Left kidney (tissue), 8 donors: ENCODE measurements around the gene NEMP2. TPM values are rescaled to one million over a fixed set of nuclear protein-coding genes. Genes with fewer than 3 reads are reported as not detected.

ENCODE experiments used
- DNase-seq: peaks from one replicate; pipeline ENCODE4 v3.0.0-alpha.2; 2013
- long read RNA-seq, 8 donors: transcript quantifications; one replicate each; lab custom pipeline, GENCODE V29; 2026
- polyA plus RNA-seq: library from polyadenylated mRNA; unstranded; fragments of 120-200 nt; gene quantifications from one replicate; pipeline ENCODE4 v1.2.1, GENCODE V29; 2013; ENCODE audit not compliant: insufficient read length

The NEMP2 gene
- polyA plus RNA-seq, result 14.5 TPM
- long read RNA-seq, donor 1, full-length matches to known transcripts, result 1 of 1 reads
- long read RNA-seq, donor 1, partial matches to known transcripts, result 0 of 1 reads
- long read RNA-seq, donor 1, other reads (novel, unspliced or antisense), result 0 of 1 reads
- long read RNA-seq, donor 2, full-length matches to known transcripts, result 1 of 1 reads
- long read RNA-seq, donor 2, partial matches to known transcripts, result 0 of 1 reads
- long read RNA-seq, donor 2, other reads (novel, unspliced or antisense), result 0 of 1 reads
- long read RNA-seq, donor 3, full-length matches to known transcripts, result 2 of 2 reads
- long read RNA-seq, donor 3, partial matches to known transcripts, result 0 of 2 reads
- long read RNA-seq, donor 3, other reads (novel, unspliced or antisense), result 0 of 2 reads
- long read RNA-seq, donor 4, result 0 reads
- long read RNA-seq, donor 5, full-length matches to known transcripts, result 1 of 1 reads
- long read RNA-seq, donor 5, partial matches to known transcripts, result 0 of 1 reads
- long read RNA-seq, donor 5, other reads (novel, unspliced or antisense), result 0 of 1 reads
- long read RNA-seq, donor 6, full-length matches to known transcripts, result 1 of 1 reads
- long read RNA-seq, donor 6, partial matches to known transcripts, result 0 of 1 reads
- long read RNA-seq, donor 6, other reads (novel, unspliced or antisense), result 0 of 1 reads
- long read RNA-seq, donor 7, full-length matches to known transcripts, result 6 of 6 reads
- long read RNA-seq, donor 7, partial matches to known transcripts, result 0 of 6 reads
- long read RNA-seq, donor 7, other reads (novel, unspliced or antisense), result 0 of 6 reads
- long read RNA-seq, donor 8, result 0 reads

- DNase-seq, result peak; percentile 78
These were observed at the start of gene NEMP2 for GRCh38 chr2:190534310-190535120. Gene NEMP2 (minus strand): TSS chr2:190534722. CDS start chr2:190534655, 67 bp downstream.

- no peak for DNase-seq
These were observed 49.2 kb upstream of the NEMP2 start for GRCh38 chr2:190583507-190584337.

GRCh38 chr2:190582736-190583506, 48.4 kb upstream of the NEMP2 start:
- DNase-seq, result no peak

GRCh38 chr2:190582019-190582418, 47.5 kb upstream of the NEMP2 start:
- DNase-seq, result no peak

- DNase-seq, result no peak
These were observed 45.7 kb upstream of the NEMP2 start for GRCh38 chr2:190579915-190580846.

- no peak for DNase-seq
These were observed 44.5 kb upstream of the NEMP2 start for GRCh38 chr2:190579058-190579410.

- no peak for DNase-seq
These were observed 43.9 kb upstream of the NEMP2 start for GRCh38 chr2:190578158-190579057.

GRCh38 chr2:190576573-190576972, 42.1 kb upstream of the NEMP2 start:
- no peak for DNase-seq

GRCh38 chr2:190575263-190575662, 40.7 kb upstream of the NEMP2 start:
- no peak for DNase-seq

- DNase-seq, result no peak
These were observed 39.6 kb upstream of the NEMP2 start for GRCh38 chr2:190574169-190574568.

- DNase-seq, result no peak
These were observed 37.7 kb upstream of the NEMP2 start for GRCh38 chr2:190572246-190572645.

- DNase-seq, result no peak
These were observed 37.2 kb upstream of the NEMP2 start for GRCh38 chr2:190571686-190572085.

- DNase-seq, result no peak
These were observed 36.3 kb upstream of the NEMP2 start for GRCh38 chr2:190570871-190571270.

GRCh38 chr2:190569994-190570755, 35.7 kb upstream of the NEMP2 start:
- no peak for DNase-seq

GRCh38 chr2:190564838-190565237, 30.3 kb upstream of the NEMP2 start:
- no peak for DNase-seq

GRCh38 chr2:190563646-190564045, 29.1 kb upstream of the NEMP2 start:
- no peak for DNase-seq

GRCh38 chr2:190563109-190563508, 28.6 kb upstream of the NEMP2 start:
- no peak for DNase-seq

GRCh38 chr2:190562121-190562520, 27.6 kb upstream of the NEMP2 start:
- DNase-seq, result no peak
